ENCODE data around the gene CDH23. TPM values are rescaled to one million over a fixed set of nuclear protein-coding genes. Genes with fewer than 3 reads are reported as not detected.

The CDH23 gene
- total and polyA plus RNA-seq, 2 donors (not counting 1 experiment from before 2014, with no cell fraction given): 0.01 to 0.17 TPM

GRCh38 chr10:71697938-71698709 lies 301.4 kb downstream of the CDH23 start:
- Histone ChIP-seq H4K20me1 (ENCODE audit: control insufficient read depth, extremely low read depth, insufficient read depth, low read length) (no peaks in the 10 kb centered on the region), H3K4me3 (replicated peaks in 1 of 4; ENCODE audit: control extremely low read depth in 1 of 4, insufficient read depth in 1 of 4, low read depth in 3 of 4, low read length in 4 of 4) (no peak overlapping the region), H3K79me2 (ENCODE audit: control insufficient read depth, insufficient read depth, low read length) (no peaks in the 10 kb centered on the region), H3K27ac (ENCODE audit: insufficient read depth, low read length) (no peak overlapping the region), H2AFZ (ENCODE audit: low read length) (no peak overlapping the region), H3K4me1 (ENCODE audit: control insufficient read depth, extremely low read depth, insufficient read depth, low read length) (no peaks in the 10 kb centered on the region), H3K9ac (ENCODE audit: insufficient read depth, low read length) (no peak overlapping the region), H3K9me3 (ENCODE audit: control insufficient read depth, insufficient read depth, low read depth, low read length) (no peaks in the 10 kb centered on the region), H3K27me3 (ENCODE audit: control insufficient read depth, insufficient read depth, low read length) (peaks cover 5% of the 10 kb centered on the region), H3K4me2 (ENCODE audit: extremely low read depth, insufficient read depth, low read length) (no peak overlapping the region), H3K36me3 (ENCODE audit: control insufficient read depth, insufficient read depth, low read length) (no peaks in the 10 kb centered on the region)
- TF ChIP-seq EZH2 (IDR thresholded peaks at IDR 0.05; ENCODE audit: low read length, missing control alignments) (no peak), CTCF (conservative IDR thresholded peaks at IDR 0.05 in 1 of 2, IDR thresholded peaks at IDR 0.05 in 1 of 2; ENCODE audit: low read depth in 1 of 2, low read length in 2 of 2) (no peak)
- no peak for DNase-seq (ENCODE audit: low read depth in 2 of 2)

- Histone ChIP-seq H4K20me1 (ENCODE audit: control insufficient read depth, extremely low read depth, insufficient read depth, low read length) (no peaks in the 10 kb centered on the region), H3K9me3 (ENCODE audit: control insufficient read depth, insufficient read depth, low read depth, low read length) (no peaks in the 10 kb centered on the region), H3K4me1 (ENCODE audit: control insufficient read depth, extremely low read depth, insufficient read depth, low read length) (no peaks in the 10 kb centered on the region), H3K9ac (ENCODE audit: insufficient read depth, low read length) (no peak overlapping the region), H2AFZ (ENCODE audit: low read length) (no peak overlapping the region), H3K79me2 (ENCODE audit: control insufficient read depth, insufficient read depth, low read length) (no peaks in the 10 kb centered on the region), H3K36me3 (ENCODE audit: control insufficient read depth, insufficient read depth, low read length) (no peaks in the 10 kb centered on the region), H3K4me2 (ENCODE audit: extremely low read depth, insufficient read depth, low read length) (no peak overlapping the region), H3K4me3 (replicated peaks in 1 of 4; ENCODE audit: control extremely low read depth in 1 of 4, insufficient read depth in 1 of 4, low read depth in 3 of 4, low read length in 4 of 4) (no peak overlapping the region), H3K27me3 (ENCODE audit: control insufficient read depth, insufficient read depth, low read length) (peaks cover 7% of the 10 kb centered on the region), H3K27ac (ENCODE audit: insufficient read depth, low read length) (no peak overlapping the region)
- no peak for TF ChIP-seq CTCF (conservative IDR thresholded peaks at IDR 0.05 in 1 of 2, IDR thresholded peaks at IDR 0.05 in 1 of 2; ENCODE audit: low read depth in 1 of 2, low read length in 2 of 2)
- TF ChIP-seq EZH2 (IDR thresholded peaks at IDR 0.05; ENCODE audit: low read length, missing control alignments): no peak
- no peak for DNase-seq (ENCODE audit: low read depth in 2 of 2)
Measured at GRCh38 chr10:71698737-71699136, 302.0 kb downstream of the CDH23 start.

GRCh38 chr10:71700731-71701368 lies 304.1 kb downstream of the CDH23 start:
- Histone ChIP-seq H3K4me1 (ENCODE audit: control insufficient read depth, extremely low read depth, insufficient read depth, low read length) (no peaks in the 10 kb centered on the region), H3K9ac (ENCODE audit: insufficient read depth, low read length) (no peak overlapping the region), H3K27ac (ENCODE audit: insufficient read depth, low read length) (no peak overlapping the region), H3K9me3 (ENCODE audit: control insufficient read depth, insufficient read depth, low read depth, low read length) (no peaks in the 10 kb centered on the region), H3K36me3 (ENCODE audit: control insufficient read depth, insufficient read depth, low read length) (no peaks in the 10 kb centered on the region), H3K79me2 (ENCODE audit: control insufficient read depth, insufficient read depth, low read length) (no peaks in the 10 kb centered on the region), H3K4me2 (ENCODE audit: extremely low read depth, insufficient read depth, low read length) (no peak overlapping the region), H2AFZ (ENCODE audit: low read length) (no peak overlapping the region), H3K4me3 (replicated peaks in 1 of 4; ENCODE audit: control extremely low read depth in 1 of 4, insufficient read depth in 1 of 4, low read depth in 3 of 4, low read length in 4 of 4) (no peak overlapping the region), H4K20me1 (ENCODE audit: control insufficient read depth, extremely low read depth, insufficient read depth, low read length) (no peaks in the 10 kb centered on the region), H3K27me3 (ENCODE audit: control insufficient read depth, insufficient read depth, low read length) (peaks cover 12% of the 10 kb centered on the region)
- no peak for TF ChIP-seq CTCF (conservative IDR thresholded peaks at IDR 0.05 in 1 of 2, IDR thresholded peaks at IDR 0.05 in 1 of 2; ENCODE audit: low read depth in 1 of 2, low read length in 2 of 2)
- no peak for TF ChIP-seq EZH2 (IDR thresholded peaks at IDR 0.05; ENCODE audit: low read length, missing control alignments)
- DNase-seq (ENCODE audit: low read depth in 2 of 2): no peak

Data from fibroblast of lung (primary cell).